Measurements from ENCODE around the gene ACP5.
"Not testable (repeated sequence)": the region's sequence is repeated elsewhere in the genome, so short reads cannot be mapped to it uniquely, and the experiment has no call there.

ACP5 gene

DNA sequence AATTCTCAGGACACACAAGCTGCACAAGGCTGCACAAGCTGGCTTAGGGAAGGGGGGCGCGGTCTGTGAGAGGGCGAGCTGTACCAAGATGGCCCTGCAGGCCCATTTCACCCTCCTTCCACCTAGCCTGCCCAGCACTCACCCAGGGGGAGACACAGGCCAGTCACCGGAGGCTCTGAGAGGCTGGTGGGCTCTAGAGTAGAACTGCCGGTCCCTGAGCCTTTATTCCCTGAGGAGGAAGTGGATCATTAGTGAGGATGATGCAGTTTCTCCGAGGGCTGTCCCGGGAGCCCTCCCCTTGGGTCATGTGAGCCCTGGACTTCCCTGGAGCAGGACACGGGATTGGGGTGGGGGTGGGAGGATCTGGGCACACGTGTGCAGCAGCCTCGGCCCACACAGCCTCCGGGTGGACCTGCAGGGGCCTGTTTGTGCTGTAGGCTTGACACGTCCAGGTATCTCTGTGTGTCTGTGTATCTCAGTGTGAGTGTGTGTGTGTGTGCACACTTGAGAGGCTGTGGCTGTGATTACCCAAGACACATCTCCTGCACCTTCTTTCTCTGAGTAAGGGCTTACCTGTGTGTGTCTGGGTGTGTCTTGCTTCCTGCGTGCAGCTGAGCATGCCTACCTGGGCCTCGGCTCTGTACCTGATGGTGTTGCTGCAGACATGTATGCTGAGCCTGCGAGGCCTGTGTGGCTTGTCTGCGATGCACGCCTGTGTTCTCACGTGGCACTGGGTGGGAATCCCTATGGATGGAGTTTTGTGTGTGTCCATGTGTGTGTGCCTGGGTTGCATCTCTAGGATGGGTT, at the start of gene ACP5:
ACP5 (minus strand) TSS at position 195 of the 807 bp plus-strand sequence. CDS start 328 bp downstream, outside the sequence.
- no peak for DNase-seq

DNA sequence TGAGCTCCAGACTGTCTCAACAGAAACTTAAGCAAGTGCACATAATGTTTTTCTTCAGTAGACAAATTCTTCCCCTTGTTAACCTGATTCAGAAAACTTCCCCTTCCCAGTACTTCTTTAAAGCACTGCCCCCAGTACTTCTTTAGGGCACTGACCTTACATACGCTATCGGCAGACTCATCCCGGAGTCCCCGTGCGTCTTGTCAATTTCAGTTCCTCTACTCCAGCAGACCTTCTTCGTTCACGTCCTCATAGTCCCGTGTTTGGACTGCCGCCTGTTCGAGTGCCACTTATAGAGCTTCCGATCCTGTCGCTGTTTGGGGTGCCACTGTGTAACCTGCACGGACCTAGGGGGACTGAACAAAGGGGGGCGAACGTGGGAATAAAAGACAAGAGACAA, 48.8 kb upstream of the ACP5 start:
- no peak for DNase-seq

DNA sequence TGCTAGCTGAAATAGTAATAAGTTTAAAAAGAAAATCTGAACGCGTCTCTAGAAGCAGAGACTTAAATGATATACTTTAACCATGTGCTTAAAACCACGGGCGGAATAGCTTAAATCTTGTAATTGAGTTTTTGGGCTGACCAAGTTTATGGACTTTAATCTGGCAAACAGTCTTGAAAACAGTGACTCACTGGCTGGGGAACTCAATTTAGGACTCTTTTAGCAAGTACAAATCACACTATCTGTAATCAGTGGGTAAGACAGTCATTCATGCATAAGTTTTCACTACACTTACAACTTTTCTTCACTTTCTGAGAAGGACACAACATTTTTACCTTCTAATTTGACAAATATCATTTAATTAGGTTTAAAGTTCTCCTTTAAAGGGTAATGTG, 46.6 kb upstream of the ACP5 start:
- no peak for DNase-seq

DNA sequence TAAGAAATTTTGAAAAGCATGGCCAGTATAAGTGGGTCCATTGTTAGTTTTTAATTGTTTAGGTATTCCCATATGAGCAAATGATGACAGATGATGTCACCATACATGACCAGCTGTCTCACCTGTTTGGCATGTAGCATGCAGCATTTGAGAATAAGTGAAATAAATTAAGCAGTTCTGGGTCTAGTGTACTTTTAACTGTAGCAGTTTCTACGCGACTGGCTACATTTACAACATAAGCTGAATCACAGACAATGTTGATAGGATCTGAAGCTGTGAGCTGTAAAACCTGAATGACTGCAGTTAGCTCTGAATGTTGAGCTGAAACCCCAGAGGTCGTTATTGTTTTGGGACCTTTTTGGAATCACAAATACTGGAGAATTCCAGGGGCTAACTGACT, 45.0 kb upstream of the ACP5 start:
- not testable (repeated sequence) for DNase-seq

DNA sequence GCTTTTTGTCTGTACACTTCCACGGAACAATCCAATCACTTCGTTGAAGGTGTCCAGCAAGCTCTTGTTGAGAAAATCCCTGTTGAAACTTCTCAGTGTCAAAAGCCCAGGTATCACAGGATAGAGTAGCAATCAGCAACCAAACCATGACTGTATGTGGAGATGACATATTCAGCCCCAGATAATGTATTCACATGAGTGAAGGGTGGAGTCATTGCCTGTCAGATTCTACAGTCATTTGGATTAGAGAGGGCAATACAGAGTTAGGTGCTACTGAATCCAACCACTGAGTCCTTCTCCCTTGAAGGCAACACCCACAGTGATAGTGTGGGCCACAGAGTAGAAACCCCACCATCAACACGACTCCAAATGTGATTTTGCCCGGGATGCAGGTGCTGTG, 43.1 kb upstream of the ACP5 start:
- no peak for DNase-seq

DNA sequence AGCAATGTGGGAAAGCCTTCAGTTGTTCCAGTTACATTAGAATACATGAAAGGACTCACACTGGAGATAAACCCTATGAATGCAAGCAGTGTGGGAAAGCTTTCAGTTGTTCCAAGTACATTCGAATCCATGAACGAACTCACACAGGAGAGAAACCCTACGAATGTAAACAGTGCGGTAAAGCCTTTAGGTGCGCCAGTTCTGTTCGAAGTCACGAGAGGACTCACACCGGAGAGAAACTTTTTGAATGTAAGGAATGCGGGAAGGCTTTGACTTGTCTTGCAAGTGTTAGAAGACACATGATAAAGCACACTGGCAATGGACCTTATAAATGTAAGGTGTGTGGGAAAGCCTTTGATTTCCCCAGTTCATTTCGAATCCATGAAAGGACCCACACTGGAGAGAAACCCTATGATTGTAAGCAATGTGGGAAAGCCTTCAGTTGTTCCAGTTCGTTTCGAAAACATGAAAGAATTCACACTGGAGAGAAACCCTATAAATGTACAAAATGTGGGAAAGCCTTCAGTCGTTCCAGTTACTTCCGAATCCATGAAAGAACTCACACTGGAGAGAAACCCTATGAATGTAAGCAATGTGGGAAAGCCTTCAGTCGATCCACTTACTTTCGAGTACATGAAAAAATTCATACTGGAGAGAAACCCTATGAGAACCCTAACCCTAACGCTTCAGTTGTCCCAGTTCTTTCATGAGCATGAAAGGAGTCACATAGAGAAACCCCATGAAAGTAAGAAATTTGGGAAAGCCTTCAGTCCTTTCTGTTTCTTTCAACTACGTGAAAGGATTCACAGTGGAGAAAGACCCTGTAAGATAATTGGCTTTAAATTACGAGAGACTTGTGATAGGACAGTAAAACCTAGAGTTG, 40.0 kb upstream of the ACP5 start:
- DNase-seq, result no peak

DNA sequence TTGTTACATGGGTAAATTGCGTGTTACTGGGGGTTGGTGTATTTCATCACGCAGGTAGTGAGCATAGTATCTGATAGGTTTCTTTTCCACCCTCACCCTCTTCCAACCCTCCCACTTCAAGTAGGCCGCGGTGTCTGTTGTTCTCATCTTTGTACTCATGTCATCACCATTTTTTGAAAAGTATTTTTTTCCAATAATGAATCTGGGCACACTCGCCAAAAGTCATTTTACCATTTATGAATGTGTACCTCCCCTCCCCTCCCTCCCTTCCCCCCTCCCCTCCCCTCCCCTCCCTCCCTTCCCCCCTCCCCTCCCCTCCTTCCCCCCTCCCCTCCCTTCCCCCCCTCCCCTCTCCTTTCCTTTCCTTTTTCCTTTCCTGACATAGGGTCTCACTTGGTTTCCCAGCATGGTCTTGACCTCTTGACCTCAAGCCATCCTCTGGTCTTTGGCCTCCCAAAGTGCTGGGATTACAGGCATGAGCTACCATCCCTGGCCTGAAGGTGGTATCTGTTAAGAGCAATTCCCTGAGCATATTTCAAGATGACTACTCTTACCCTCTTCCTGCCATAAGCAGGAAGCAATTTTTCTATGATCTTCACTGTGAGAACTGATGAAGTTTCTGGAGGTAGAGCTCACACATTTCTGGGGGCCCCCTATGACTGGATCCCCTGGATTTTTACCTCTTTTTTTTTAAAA, 35.5 kb upstream of the ACP5 start:
- no peak for DNase-seq

DNA sequence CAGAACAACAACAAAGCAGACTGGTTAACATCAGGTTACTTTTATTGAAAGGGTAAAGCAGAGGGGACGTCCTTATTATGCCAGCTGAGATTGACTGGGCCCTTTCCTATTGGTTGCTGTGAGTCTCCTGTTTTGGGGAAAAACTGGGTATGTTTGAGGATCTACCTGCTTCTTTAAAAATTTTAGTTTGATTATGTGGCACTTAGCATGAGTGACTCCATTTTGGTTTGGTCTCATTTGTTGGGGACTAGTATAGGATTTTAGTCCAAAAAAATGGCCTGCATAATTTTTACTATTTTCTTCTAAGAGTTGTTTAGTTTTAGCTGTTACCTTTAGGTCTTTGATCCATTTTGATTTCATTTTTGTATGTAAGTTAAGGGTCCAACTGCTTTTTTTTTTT, 34.3 kb upstream of the ACP5 start:
- DNase-seq, result no peak

DNA sequence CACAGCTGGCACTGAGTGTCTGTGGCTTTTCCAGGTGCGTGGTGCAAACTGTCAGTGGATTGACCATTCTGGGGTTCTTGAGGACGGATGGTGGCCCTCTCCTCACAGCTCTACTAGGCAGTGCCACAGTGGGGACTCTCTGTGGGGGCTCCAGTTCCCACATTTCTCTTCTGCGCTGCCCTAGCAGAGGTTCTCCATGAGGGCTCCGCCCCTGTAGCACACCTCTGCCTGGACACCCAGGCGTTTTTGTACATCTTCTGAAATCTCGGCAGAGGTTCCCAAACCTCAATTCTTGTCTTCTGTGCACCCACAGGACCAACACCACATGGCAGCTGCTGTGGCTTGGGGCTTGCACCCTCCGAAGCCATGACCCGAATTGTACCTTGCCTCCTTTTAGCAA, 29.0 kb upstream of the ACP5 start:
- no peak for DNase-seq

DNA sequence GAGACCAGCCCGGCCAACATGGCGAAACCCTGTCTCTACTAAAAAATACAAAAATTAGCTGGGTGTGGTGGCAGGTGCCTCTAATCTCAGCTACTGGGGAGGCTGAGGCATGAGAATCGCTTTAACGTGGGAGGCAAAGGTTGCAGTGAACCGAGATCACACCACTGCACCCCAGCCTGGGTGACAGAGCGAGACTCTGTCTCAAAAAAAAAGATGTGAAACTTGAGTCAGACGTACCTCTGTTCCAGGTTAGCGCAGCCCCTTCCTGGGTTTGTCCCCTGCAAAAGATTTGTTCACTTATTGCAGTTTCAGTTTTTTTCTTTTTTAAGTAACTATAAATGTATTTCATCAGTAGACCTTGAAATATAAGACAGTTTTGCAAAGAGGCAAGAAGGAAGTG, 22.3 kb upstream of the ACP5 start:
- DNase-seq, result not testable (repeated sequence)

DNA sequence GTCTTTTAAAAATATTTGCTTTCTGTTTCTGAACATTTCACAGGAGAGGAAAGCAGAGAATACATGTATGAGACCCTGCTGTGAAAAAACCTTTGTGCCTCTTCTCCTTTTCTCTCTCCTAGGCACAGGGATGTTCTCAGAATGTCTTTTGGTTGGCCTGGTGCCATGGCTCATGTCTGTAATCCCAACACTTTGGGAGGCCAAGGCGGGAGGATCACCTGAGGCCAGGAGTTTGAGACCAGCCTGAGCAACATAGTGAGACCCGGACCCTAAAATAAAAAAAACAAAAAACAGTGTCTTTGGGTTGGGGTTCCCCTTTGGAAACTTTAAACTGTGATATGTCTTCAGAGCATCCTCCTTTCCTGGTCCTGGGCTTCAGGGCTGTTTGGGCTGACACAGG, 21.3 kb upstream of the ACP5 start:
- DNase-seq, result no peak

DNA sequence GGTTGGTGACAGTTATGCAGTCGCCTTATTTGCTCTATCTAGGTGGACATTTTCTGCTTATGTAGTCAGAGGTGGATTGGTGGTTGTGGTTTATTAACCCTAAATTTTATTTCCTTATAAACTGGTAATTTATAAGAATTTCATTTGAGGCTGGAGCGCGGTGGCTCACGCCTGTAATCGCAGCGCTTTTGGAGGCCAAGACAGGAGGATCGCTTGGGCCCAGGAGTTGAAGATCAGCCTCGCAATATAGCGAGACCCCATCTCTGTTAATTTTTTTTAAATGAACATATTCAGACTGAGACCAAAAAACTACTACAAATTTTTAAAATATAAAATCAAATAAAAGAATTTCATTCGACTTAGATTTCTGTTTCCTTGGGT, 20.6 kb upstream of the ACP5 start:
- DNase-seq, result no peak

DNA sequence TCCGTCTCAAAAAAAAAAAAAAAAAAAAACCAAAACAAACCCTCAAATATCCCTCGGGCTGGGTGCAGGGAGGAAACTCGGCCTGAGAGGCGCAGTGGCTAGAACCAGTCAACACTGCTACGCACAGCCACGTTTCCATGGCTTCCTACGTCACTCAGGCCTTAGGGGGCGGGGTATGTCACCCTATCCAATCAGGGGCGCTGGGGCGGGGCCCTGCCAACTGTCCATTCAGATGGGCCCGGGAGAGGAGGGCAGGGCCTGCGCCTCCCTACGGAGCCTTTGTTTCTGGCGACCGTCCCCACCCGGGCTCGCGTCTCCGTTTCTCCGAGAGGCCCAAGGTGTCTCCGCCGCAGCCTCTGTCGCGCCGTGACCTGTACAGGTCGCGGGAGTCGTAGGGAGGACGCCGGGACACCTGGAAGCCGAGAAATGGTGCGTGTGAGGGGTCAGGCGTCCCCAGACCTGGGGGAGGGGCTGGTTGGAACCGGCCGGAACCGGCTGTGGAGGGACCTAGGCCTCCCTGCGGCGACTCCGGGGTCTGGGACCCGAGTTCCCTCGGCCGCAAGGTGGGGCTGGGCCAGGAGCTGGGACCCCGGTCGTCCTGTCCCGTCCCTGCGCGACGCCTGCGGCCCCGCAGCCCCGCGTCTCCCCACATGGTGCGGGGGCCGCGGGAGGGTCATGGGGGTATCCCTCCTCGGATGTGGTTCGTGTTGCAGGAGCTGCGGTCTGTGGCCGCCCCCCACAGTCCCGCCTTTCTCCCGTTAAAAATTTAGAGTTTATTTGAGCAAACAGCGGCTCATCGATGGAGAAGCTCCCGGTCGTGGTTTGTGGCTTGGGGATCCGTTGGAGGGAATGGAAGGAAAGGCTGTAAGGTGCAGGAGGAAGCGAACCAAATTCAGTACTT, 20.0 kb upstream of the ACP5 start, which contains the start of gene ZNF627:
ZNF627 (plus strand) TSS at position 282 of the 901 bp plus-strand sequence; CDS start at position 427, 145 bp downstream.
- peak; percentile 98 to 99 for DNase-seq

DNA sequence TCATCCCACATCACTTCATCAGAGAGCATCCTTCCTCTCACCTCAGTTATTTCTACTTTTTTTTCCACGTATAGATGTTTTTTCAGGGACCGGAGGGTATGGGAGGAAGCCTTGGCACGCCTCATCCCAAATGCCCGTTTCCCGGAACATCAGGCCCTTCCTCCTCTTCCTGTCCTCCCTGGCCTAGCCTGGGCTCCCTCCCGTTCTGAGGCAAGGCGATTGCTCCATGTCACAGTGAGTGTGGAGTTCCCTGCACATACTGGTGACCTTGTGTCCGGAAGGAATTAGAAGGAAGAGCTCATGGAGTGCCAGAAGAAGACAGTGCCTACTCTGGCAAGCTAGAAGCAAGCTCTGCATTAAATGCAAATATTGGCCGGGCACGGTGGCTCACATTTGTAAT, 18.7 kb upstream of the ACP5 start:
- no peak for DNase-seq

DNA sequence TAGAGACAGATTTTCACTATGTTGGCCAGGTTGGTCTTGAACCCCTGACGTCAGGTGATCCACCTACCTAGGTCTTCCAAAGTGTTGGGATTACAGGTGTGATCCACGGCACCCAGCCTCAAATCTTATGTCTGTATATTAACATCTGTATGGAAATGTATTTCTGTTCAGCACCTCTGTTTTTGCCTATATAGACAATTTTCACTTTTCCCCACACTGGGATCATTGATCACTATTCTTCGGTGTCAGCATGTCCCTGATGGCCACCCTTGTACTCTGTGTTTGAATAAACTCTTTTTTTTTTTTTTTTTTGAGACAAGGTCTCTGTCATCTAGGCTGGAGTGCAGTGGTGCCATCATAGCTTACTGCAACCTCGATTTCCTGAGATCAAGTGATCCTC, 16.6 kb upstream of the ACP5 start:
- no peak for DNase-seq

DNA sequence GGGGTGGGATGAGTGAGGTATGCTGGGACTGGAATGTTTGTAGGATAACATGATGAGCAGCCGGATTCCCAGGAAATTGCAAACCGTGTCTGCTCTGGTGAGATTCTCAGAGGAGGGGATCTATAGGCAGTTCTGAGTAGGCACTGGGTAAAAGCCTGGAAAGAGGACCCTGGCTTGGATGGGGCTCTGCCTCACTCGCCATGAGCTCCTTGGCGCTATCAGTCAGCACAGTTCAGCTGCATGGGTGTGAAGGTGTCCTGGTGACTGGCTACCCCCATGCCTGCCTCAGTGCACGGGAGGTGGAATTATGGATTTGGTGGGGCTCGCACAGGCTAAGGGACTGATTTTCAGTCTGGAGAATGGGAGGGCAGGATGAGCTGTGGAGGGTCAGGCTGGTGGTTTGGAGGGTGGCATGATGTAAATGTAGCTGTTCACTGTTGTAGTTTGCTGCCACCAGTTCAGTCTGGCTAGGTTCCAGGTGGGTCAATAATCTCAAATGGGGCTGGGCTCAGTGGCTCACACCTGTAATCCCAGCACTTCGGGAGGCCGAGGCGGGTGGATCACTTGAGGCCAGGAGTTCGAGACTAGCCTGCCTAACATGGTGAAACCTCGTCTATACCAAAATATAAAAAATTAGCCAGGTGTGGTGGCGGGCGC, 10.7 kb upstream of the ACP5 start:
- DNase-seq, result no peak

DNA sequence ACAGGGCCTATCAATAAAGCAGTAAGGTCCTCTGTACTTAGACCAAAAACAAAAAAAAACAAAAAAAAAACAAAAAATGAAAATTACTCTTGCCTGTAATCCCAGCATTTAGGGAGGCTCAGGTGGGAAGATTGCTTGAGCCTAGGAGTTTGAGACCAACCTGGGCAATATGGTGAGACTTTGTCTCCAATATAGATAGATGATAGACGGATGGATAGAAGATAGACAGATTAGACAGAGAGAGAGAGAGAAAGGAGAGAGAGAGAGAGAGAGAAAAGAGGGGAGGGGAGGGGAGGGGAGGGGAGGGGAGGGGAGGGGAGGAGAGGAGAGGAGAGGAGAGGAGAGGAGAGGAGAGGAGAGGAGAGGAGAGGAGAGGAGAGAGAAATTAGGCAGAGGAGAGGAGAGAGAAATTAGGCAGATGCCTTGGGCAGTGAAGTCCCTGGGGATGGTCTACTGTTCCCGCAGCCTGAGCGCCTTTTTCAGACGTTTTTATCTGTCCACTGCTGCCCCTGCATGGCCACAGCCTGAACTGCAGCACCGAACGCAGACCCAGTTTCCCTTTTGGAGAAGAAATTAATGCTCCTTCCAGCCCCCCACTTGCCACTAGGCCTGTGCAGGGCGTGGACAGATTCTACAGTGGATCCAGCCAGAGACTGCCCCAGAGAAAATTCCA, 10.0 kb upstream of the ACP5 start:
- peak; percentile 83 to 85 for DNase-seq

DNA sequence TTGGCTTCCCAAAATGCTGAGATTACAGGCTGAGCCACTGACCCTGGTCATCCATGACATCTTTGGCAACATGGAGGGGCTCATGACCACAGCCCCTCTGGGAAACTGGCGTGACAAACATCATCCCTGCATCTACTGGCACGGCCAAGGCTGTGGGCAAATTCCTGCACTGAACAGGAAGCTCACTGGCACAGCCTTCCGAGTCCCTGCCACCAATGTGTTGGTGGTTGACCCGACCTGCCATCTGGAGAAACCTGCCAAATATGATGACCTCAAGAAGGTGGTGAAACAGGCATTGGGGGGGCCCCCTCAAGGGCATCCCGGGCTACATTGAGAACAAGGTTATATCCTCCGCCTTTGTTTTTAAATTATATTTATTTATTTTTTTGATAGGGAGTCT, 8.9 kb upstream of the ACP5 start:
- DNase-seq, result no peak

DNA sequence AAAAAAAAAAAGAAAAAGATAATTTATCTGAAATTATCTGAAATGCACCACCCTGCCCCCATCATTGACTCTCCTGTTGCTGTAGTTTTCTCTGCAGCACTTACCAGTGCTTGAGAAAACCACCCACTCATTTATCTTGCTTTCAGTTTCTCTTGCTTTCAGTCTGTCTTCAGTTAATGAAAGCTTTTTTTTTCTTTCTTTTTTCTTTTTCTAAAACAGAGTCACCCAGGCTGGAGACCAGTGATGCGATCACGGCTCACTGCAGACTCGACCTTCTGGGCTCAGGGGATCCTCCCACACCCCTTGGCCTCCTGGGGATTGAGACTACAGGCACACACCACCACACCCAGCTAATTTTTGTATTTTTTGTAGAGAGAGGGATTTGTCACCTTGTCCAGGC, 4.3 kb upstream of the ACP5 start:
- DNase-seq, result peak; percentile 53

DNA sequence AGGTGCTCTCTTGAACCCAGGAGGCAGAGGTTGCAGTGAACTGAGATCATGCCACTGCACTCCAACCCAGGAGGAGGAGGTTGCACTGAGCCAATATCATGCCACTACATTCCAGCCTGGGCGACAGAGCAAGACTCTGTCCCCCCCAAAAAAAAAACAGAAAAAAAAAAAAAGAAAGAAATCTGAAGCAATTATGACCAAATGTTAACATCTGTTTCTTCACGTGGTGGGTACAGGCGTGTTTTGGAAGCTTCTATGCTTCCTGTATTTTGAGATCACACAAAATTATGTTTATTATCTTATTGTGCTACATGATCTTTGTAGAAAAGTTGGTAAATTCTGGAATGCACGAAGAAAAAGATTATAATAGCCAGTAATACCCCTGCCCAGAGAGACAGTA, 2.7 kb upstream of the ACP5 start:
- no peak for DNase-seq

Measured in stimulated activated CD4-positive, alpha-beta T cell treated with anti-CD3 and anti-CD28 coated beads, Interleukin-2, amount 100 ng/mL, for 24 hours (primary cell).